H7 (cell line): ENCODE data around the gene RAET1E. TPM values are rescaled to one million over a fixed set of nuclear protein-coding genes. Genes with fewer than 3 reads are reported as not detected.
A peak's percentile ranks its signal among the peaks of the same experiment; 100 is the strongest.
"Not testable (repeated sequence)": the region's sequence is repeated elsewhere in the genome, so short reads cannot be mapped to it uniquely, and the experiment has no call there.

Experiments used
- DNase-seq: peaks from one replicate; pipeline ENCODE4 v3.0.0; 2012
- H3K27me3 ChIP-seq: 2 replicates; pipeline ENCODE4 v1.6.0; 2011; ENCODE audit warnings: mild to moderate bottlenecking, low read length; ENCODE audit not compliant: control insufficient read depth, insufficient read depth
- H3K36me3 ChIP-seq: replicated peaks from 2 replicates; pipeline ENCODE4 v1.5.1; 2011; ENCODE audit warnings: low read length; ENCODE audit not compliant: control insufficient read depth, insufficient read depth
- H3K4me3 ChIP-seq: 2 replicates; pipeline ENCODE4 v1.5.1; 2011; ENCODE audit warnings: low read depth, mild to moderate bottlenecking, control low read depth, low read length, moderate library complexity; ENCODE audit not compliant: insufficient read depth
- total RNA-seq: library from RNA; depleted of rRNA; stranded (reverse); fragments of >200 nt; shearing (Covaris generic); gene quantifications from 2 replicates; pipeline ENCODE4 v1.2.3, GENCODE V29; 2014

Gene RAET1E
- total RNA-seq, 1 experiment from 2014 or later: not detected

DNA sequence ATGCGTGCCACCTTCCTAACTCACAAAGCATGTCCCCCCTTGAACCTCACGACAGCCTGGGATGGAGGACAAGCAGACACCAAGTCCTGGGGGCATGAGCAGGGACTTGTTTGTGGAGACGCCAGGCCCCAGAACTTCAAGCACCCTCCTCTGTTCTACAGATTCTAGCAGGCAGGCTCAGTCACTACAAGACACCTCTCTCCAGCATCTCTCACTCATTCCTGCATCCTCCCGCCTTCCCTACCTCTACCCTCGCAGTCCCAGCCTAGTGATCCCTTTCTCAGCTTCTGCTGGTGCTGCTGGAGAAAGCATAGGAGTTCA lies 37.4 kb downstream of the RAET1E start:
- peaks cover 15% of the 10 kb centered on the region for H3K27me3 ChIP-seq

DNA sequence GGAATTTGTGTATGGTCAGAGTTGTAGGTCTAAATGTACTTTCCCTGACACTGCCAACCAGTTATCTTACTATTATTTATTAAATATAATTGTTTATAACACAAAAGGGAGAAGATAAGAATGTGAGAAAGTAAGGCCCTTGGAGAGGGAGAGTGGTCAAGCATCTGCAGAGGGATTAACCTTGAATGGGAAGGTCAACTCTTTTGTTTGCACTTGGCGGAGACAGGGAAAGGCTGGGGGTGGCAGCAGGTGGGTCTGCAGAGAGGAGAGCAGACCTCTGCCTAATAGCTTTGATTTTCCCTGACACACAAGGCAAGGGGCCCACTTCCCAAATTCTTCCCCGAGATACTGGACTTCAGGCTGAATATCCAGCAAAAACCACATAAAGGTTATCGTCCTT lies 38.0 kb downstream of the RAET1E start:
- Histone ChIP-seq H3K27me3 (peaks cover 15% of the 10 kb centered on the region), H3K4me3 (no peak overlapping the region), H3K36me3 (no peaks in the 10 kb centered on the region)
- peak; percentile 50 for DNase-seq

More for the DNA sequence above, 37.4 kb downstream of the RAET1E start:
- Histone ChIP-seq H3K4me3 (no peak overlapping the region), H3K36me3 (no peaks in the 10 kb centered on the region)
- no peak for DNase-seq

DNA sequence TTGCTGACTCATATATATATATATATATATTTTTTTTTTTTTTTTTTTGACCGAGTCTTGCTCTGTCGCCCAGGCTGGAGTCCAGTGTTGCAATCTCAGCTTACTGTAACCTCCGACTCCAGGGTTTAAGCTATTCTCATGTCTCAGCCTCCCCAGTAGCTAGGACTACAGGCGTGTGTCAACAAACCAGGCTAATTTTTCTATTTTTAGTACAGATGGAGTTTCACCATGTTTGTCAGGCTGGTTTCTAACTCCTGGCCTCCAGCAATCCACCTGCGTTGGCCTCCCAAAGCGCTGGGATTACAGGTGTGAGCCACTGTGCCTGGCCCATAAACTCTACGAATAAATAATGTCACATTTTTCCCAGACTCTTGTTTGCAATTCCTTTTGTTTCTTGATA lies 38.5 kb downstream of the RAET1E start:
- Histone ChIP-seq H3K27me3 (peaks cover 15% of the 10 kb centered on the region), H3K36me3 (no peaks in the 10 kb centered on the region), H3K4me3 (no peak overlapping the region)
- DNase-seq: no peak

DNA sequence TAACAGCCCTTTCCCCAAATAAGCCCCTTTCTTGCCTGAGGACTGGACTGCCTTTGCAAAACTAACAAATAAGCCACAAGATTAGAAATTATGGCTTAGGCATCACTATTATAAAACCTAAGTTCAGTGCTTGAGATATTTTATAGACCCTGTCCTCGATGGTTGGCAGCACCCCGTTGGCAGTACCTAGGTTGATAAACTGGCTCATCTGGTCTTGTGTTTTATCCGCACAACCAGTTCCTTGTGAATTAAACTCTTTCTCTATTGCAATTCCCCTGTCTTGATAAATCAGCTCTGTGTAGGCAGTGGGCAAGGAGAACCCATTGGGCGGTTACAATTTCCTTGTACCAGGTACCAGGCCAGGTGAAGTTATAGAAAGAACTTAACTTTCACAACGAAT lies 40.4 kb downstream of the RAET1E start:
- Histone ChIP-seq H3K4me3 (no peak overlapping the region), H3K27me3 (peaks cover 5% of the 10 kb centered on the region), H3K36me3 (no peaks in the 10 kb centered on the region)
- no peak for DNase-seq

DNA sequence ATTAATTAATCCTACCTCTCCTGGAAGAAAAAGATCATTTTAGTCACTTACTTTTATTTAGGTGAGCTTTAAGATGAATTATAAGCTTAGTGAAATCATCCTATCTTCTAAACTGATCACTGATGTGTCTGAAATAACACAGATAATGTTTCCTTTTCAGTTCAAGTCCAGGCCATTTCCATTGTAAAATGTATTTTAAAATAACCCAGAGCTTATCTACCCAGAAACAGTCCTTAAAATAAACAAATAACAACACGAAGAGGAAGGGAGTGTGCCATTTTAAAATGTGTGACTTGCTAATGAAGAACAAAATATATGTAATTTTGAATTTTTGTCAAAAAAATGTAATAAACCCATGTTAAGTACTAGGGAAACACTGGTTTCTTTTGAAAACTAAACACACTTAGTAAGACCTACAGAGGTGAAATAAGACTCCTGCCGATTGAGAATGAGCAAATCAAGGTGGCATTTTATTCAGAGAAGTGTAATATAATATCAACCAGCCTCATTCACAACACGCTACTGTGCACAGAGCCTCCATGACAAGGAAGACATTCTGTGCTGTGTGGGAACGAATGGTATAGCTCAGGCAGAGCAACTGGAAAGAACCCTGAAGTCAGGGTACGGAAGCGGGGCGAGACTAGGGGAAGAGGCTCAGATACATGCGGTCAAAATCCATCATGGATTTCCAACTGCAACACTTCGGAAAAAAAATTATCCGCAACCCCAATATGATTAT lies 41.5 kb downstream of the RAET1E start:
- DNase-seq: no peak
- no peaks in the 10 kb centered on the region for H3K36me3 ChIP-seq
- no peaks in the 10 kb centered on the region for H3K27me3 ChIP-seq
- no peak overlapping the region for H3K4me3 ChIP-seq

DNA sequence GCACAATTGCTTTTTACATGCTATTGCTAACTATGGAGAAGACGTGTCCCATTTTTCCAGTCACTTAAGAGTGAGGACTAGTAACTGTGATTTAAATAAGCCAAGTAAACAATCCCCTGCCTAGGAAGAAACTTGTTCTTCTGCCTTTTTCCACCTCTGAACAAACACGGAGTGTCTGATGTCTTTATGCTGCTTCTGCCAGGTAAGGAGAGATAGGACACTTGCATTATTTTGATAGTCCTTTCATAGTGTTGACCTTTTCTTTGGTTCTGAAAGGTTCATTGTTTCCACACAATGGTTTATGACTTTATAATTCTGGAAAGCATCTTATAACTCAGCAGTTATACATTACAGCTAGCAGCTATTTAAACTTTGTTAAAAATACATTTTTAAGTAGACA lies 42.2 kb downstream of the RAET1E start:
- Histone ChIP-seq H3K36me3 (no peaks in the 10 kb centered on the region), H3K27me3 (no peaks in the 10 kb centered on the region), H3K4me3 (no peak overlapping the region)
- DNase-seq: no peak

DNA sequence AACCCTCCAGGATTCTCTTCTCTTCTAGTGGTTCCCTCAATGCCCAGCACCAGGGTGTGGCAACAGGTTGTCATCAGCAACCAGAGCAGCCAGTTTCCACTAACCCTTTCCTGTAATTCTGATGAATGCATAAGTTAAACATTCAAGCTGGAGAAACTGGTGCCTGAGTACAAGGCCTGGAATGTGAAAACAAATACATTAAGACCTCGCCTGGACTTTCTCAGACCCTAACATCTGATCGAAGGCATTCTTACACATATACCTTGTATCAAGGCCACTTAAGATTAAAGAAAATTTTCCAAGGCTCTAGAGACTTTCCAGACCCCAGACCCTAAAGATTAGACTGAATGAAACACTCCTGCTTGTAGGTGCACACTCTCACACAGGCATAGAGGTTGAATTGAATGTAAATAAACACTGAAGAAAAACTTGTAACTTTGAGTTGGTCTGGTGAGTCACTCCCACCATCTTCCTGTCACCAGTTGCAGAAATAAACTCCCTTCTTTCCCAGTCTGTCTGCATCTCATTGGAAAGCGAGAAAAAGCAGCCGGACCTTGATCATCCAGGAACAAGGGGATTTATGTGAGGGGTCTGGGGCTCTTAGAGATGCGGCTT lies 42.8 kb downstream of the RAET1E start:
- no peak for DNase-seq
- H3K36me3 ChIP-seq: no peaks in the 10 kb centered on the region
- H3K27me3 ChIP-seq: no peaks in the 10 kb centered on the region
- H3K4me3 ChIP-seq: no peak overlapping the region

DNA sequence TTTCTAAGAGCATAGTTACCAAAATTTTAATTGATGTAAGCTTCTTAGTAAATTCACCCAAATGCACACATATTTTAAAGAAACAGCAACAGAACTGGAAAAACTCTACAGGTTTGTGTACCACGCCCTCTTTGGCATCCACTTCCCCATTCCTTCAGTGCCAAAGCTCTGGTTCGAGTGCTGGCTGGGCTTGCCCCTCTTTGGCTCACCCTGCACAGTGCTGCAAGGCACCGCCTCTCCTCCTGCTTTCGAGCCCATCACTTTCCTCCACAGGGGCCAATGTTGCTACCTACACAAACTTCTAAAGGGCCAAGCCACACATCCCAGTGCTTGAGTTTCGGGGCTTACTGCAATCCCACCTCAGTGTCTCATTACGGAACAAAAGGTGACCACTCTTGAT lies 43.4 kb downstream of the RAET1E start:
- DNase-seq: no peak
- Histone ChIP-seq H3K4me3 (no peak overlapping the region), H3K27me3 (no peaks in the 10 kb centered on the region), H3K36me3 (no peaks in the 10 kb centered on the region)

DNA sequence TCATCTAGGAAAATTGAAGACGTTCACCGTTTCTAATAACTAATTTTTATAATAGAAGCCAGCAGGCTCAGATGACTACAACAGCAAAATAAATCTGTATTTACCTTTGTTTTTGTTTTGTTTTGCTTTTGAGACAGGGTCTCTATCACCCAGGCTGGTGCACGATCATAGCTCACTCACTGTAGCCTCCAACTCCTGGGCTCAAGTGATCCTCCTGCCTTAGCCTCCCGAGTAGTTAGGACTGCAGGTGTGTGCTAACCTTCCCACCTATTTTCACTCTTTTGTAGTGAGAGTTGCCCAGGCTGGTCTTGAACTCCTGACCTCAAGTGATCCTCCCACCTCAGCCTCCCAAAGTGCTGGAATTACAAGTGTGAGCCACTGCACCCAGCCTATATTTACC lies 43.9 kb downstream of the RAET1E start:
- H3K36me3 ChIP-seq, H3K4me3 ChIP-seq, H3K27me3 ChIP-seq, DNase-seq: not testable (repeated sequence)

DNA sequence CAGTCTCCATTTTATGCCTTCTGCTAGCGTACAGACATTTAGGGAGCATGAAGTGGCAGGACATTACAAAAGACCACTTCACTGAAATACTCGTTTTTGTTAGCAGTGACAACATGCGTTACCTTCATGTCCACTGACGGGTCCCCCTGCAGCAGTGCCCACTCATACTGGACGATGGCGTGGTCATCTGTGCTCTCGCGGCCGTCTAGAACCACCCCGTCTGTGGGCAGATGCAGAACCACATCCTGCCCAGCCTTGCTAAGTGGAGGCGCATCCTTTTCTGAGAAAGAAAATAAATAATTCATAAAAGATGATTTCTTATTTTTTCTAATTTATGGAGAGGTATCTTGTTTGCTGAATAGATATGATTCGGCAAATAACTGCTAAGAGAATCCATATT lies 45.0 kb downstream of the RAET1E start:
- no peaks in the 10 kb centered on the region for H3K27me3 ChIP-seq

DNA sequence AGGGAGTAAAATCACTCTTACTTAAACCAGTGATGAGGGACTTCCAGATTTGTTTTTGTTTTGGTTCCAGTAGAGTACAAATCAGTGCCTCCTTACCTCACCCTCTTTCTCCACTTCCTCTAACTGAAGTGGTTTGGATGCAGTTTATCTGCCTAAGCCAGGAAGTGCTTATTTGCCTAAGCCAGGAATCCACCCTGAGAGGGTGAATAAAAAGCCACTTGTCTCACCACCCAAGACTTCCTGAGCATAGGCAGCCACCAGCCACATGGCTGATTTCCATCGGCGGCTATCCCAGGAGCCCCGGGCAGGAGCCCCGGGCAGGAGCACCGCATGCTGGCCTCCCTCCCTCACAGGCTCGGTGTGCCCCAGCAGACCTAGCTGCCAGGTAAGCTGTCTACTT lies 45.7 kb downstream of the RAET1E start:
- no peak for DNase-seq
- Histone ChIP-seq H3K27me3 (no peaks in the 10 kb centered on the region), H3K4me3 (no peak overlapping the region), H3K36me3 (no peaks in the 10 kb centered on the region)

More for the DNA sequence above, 45.0 kb downstream of the RAET1E start:
- Histone ChIP-seq H3K36me3 (no peaks in the 10 kb centered on the region), H3K4me3 (no peak overlapping the region)
- no peak for DNase-seq

DNA sequence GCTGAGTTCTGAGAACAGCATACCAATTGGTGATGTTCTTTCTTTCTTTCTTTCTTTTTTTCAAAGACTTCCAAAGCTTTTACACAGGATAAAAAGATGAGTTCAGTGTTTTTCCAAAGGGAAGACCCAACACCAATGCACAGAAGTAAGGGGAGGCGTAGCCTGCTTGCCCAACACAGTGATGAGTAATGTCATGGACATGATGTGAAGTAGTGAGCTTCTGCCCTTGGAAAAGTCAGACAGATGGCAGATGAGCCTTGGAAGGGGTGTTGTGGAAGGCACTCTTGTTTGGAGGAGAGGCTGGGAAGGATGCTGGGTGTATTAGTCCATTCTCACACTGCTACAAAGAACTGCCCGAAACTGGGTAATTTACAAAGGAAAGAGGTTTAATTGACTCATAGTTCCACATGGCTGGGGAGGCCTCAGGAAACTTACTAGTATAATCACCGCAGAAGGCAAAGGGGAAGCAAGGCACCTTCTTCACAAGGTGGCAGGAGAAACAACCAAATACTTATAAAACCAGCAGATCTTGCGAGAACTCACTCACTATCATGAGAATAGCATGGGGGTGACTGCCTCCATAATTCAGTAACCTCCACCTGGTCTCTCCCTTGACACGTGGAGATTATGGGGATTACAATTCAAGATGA lies 46.3 kb downstream of the RAET1E start:
- Histone ChIP-seq H3K36me3 (no peaks in the 10 kb centered on the region), H3K27me3 (no peaks in the 10 kb centered on the region), H3K4me3 (no peak overlapping the region)
- DNase-seq: no peak

DNA sequence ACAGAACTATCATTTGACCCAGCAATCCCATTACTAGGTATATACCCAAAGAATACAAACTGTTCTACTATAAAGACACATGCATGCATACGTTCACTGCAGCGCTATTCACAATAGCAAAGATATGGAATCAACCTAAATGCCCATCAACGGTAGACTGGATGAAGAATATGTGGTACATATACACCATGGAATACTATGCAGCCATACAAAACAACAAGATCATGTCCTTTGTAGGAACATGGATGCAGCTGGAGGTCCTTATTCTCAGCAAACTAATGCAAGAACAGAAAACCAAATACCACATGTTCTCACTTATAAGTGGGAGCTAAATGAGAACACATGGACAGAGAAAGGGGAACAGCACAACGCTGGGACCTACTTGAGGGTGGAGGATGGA lies 49.6 kb downstream of the RAET1E start:
- DNase-seq, H3K36me3 ChIP-seq, H3K27me3 ChIP-seq, H3K4me3 ChIP-seq: not testable (repeated sequence)
